ENCODE measurements around the gene CX3CR1. TPM values are rescaled to one million over a fixed set of nuclear protein-coding genes. Genes with fewer than 3 reads are reported as not detected.

The CX3CR1 gene
- total RNA-seq, 1 donor from 2014 or later: not detected

DNA sequence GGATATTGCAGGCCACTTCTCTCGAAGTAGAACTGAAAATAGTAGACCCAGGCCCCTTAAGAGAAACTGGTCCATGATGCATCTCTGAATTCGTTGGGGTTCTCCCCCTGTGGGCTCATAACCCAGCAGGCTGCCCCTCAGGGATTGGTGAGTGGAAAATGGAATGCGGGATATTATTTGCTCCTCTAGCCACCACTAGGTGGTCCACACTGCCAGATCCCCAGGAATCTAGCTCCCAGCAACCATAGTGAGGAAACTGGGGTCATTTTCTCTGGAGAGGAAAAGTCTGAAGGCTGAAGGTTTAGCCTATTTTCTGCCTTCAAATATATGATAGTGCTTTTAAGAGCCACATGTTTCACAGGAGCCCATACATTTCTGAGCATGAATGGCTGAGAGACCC lies 6.7 kb downstream of the CX3CR1 start:
- Mint-ChIP-seq H3K9me3 (no peaks in the 10 kb centered on the region), H3K4me3 (no peak overlapping the region), H3K4me1 (no peaks in the 10 kb centered on the region), H3K36me3 (no peaks in the 10 kb centered on the region), H3K27me3 (ENCODE audit: insufficient read depth, low read depth) (peaks cover 3% of the 10 kb centered on the region), H3K27ac (no peak overlapping the region)
- no peaks in the 10 kb centered on the region for H3F3A ChIP-seq (ENCODE audit: low read depth)
- H2AFZ ChIP-seq (replicated peaks): no peak overlapping the region
- no peak for TF ChIP-seq EZH2 (IDR thresholded peaks at IDR 0.05)
- TF ChIP-seq, protein P1, sequence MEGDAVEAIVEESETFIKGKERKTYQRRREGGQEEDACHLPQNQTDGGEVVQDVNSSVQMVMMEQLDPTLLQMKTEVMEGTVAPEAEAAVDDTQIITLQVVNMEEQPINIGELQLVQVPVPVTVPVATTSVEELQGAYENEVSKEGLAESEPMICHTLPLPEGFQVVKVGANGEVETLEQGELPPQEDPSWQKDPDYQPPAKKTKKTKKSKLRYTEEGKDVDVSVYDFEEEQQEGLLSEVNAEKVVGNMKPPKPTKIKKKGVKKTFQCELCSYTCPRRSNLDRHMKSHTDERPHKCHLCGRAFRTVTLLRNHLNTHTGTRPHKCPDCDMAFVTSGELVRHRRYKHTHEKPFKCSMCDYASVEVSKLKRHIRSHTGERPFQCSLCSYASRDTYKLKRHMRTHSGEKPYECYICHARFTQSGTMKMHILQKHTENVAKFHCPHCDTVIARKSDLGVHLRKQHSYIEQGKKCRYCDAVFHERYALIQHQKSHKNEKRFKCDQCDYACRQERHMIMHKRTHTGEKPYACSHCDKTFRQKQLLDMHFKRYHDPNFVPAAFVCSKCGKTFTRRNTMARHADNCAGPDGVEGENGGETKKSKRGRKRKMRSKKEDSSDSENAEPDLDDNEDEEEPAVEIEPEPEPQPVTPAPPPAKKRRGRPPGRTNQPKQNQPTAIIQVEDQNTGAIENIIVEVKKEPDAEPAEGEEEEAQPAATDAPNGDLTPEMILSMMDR (IDR thresholded peaks at IDR 0.05): peak; percentile 22
- H3K27me3 ChIP-seq: no peaks in the 10 kb centered on the region
- no peak for DNase-seq (ENCODE audit: low spot score)
- H3K27ac ChIP-seq: no peak overlapping the region
- no peak overlapping the region for H3K4me3 ChIP-seq
- H4K20me1 ChIP-seq (ENCODE audit: low read depth): no peaks in the 10 kb centered on the region
- H3K9me3 ChIP-seq (ENCODE audit: low read depth): no peaks in the 10 kb centered on the region
- no peak overlapping the region for H3K9ac ChIP-seq
- H3K79me2 ChIP-seq (ENCODE audit: low read depth): no peaks in the 10 kb centered on the region
- H3K36me3 ChIP-seq: no peaks in the 10 kb centered on the region
- H3K4me1 ChIP-seq: no peaks in the 10 kb centered on the region
- no peak overlapping the region for H3K4me2 ChIP-seq

DNA sequence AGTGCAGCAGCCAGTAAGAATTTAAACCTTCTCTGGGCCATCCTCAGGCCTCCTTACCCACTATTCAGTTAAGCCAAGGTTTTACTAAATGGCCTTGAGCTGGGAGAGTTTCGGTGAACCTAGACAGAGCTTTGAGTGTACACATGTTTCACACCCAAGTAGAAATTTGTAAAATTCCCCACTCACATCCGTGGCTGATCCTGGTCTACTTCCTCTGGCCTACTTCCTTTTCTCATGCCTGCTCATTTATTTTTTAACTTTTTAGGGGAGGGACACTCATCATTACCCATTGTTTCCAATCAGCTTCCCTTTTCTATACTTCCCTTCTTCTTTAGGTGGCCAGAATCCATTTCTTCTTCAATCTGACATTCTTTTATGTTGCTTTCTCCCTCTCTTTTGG lies 7.6 kb downstream of the CX3CR1 start:
- Histone ChIP-seq H2AFZ (replicated peaks) (no peak overlapping the region), H3K36me3 (no peaks in the 10 kb centered on the region), H4K20me1 (ENCODE audit: low read depth) (no peaks in the 10 kb centered on the region), H3K27me3 (no peaks in the 10 kb centered on the region), H3K79me2 (ENCODE audit: low read depth) (no peaks in the 10 kb centered on the region), H3K4me3 (no peak overlapping the region), H3K27ac (no peak overlapping the region), H3K4me1 (no peaks in the 10 kb centered on the region), H3K9me3 (ENCODE audit: low read depth) (no peaks in the 10 kb centered on the region), H3K9ac (no peak overlapping the region), H3K4me2 (no peak overlapping the region), H3F3A (ENCODE audit: low read depth) (no peaks in the 10 kb centered on the region)
- Mint-ChIP-seq H3K27me3 (ENCODE audit: insufficient read depth, low read depth) (peaks cover 3% of the 10 kb centered on the region), H3K4me3 (no peak overlapping the region), H3K4me1 (no peaks in the 10 kb centered on the region), H3K9me3 (no peaks in the 10 kb centered on the region), H3K36me3 (no peaks in the 10 kb centered on the region), H3K27ac (no peak overlapping the region)
- DNase-seq (ENCODE audit: low spot score): no peak
- no peak for TF ChIP-seq EZH2 (IDR thresholded peaks at IDR 0.05)
- TF ChIP-seq, protein P1 (IDR thresholded peaks at IDR 0.05): no peak
- no peak for TF ChIP-seq EZH2phosphoT487 (IDR thresholded peaks at IDR 0.05)

DNA sequence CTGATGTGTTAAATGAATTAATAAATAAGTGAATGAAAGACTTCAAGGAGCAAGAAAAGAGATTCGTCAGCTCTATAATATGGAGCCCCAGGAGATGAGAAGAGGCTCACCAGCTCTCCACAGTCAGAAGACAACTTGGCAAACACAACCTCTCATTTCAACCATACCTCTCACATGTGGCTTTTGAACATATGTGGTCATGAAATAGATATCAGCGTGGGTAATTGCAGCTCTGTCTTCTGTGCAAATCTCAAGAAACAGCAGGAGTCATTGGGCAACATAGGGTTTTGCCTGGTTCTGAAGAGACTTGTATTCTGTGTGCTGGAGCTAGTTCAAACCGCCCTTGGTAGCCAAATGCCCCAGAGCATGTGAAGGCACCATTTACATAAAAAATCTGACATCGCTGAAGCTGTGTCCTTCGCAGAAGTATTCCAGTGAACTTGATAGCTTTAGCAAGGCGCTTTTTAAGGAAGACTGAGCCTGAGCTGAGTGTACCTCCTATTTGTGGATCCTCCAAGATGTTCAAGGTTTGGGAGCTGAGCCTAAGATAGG lies 8.4 kb downstream of the CX3CR1 start:
- Histone ChIP-seq H3K9ac (no peak overlapping the region), H3K4me1 (no peaks in the 10 kb centered on the region), H3K79me2 (ENCODE audit: low read depth) (no peaks in the 10 kb centered on the region), H3F3A (ENCODE audit: low read depth) (no peaks in the 10 kb centered on the region), H3K27ac (no peak overlapping the region), H4K20me1 (ENCODE audit: low read depth) (no peaks in the 10 kb centered on the region), H3K4me3 (no peak overlapping the region), H3K36me3 (no peaks in the 10 kb centered on the region), H3K27me3 (no peaks in the 10 kb centered on the region), H3K4me2 (no peak overlapping the region), H2AFZ (replicated peaks) (no peak overlapping the region), H3K9me3 (ENCODE audit: low read depth) (no peaks in the 10 kb centered on the region)
- H3K4me1 Mint-ChIP-seq: no peaks in the 10 kb centered on the region
- peaks cover 3% of the 10 kb centered on the region for H3K27me3 Mint-ChIP-seq (ENCODE audit: insufficient read depth, low read depth)
- no peaks in the 10 kb centered on the region for H3K36me3 Mint-ChIP-seq
- H3K4me3 Mint-ChIP-seq: no peak overlapping the region
- no peak overlapping the region for H3K27ac Mint-ChIP-seq
- no peak for DNase-seq (ENCODE audit: low spot score)
- TF ChIP-seq EZH2 (IDR thresholded peaks at IDR 0.05) (no peak), EZH2phosphoT487 (IDR thresholded peaks at IDR 0.05) (no peak)
- TF ChIP-seq, protein P1 (IDR thresholded peaks at IDR 0.05): no peak
- no peaks in the 10 kb centered on the region for H3K9me3 Mint-ChIP-seq

Measured in neural progenitor cell (in vitro differentiated cells).